Measurements from ENCODE around the gene CRLF3. TPM values are rescaled to one million over a fixed set of nuclear protein-coding genes. Genes with fewer than 3 reads are reported as not detected.
"Not testable (repeated sequence)": the region's sequence is repeated elsewhere in the genome, so short reads cannot be mapped to it uniquely, and the experiment has no call there.

The CRLF3 gene, protein sequence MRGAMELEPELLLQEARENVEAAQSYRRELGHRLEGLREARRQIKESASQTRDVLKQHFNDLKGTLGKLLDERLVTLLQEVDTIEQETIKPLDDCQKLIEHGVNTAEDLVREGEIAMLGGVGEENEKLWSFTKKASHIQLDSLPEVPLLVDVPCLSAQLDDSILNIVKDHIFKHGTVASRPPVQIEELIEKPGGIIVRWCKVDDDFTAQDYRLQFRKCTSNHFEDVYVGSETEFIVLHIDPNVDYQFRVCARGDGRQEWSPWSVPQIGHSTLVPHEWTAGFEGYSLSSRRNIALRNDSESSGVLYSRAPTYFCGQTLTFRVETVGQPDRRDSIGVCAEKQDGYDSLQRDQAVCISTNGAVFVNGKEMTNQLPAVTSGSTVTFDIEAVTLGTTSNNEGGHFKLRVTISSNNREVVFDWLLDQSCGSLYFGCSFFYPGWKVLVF
- polyA plus RNA-seq (2013, experiment 1 of 2; ENCODE audit: insufficient read length): 10.4 TPM
- polyA plus RNA-seq (2013, experiment 2 of 2; ENCODE audit: insufficient read length): 11.3 TPM

DNA sequence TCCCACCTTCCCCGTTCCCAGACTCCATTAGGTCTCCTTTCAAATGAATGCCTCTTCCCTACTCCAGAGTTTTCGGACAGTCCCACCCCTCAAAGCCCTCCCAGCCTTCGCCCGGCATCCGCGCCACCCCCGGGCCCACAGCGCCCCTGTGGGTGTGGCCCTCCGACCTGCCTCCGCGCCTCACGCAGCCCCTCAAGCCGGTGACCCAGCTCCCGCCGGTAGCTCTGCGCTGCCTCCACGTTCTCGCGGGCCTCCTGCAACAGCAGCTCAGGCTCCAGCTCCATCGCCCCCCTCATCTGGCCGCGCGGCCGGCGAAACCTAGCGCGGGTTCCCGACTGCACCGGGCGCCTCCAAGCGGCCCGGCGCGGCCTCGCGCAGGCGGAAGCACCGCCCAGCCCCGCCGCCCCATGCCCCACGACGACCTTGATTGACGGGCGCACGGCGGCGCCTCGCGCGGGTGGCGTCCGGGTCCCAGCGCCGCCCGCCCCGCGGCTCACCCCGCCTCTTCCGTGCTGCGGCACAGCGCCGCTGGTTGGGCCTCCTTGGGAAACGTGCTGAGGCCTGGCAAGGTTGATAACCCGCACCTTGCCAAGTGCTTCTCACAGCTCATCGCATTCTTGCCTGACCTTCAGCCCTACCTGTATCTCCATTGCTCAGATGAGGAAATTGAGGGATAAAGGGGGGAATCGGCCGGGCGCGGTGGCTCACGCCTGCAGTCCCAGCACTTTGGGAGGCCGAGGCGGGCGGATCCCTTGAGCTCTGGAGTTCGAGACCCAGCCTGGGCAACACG, at the start of gene CRLF3:
CRLF3 (minus strand) TSS at position 337 of the 790 bp plus-strand sequence; CDS start at position 296, 41 bp downstream.
- peak; percentile 93 for DNase-seq

DNA sequence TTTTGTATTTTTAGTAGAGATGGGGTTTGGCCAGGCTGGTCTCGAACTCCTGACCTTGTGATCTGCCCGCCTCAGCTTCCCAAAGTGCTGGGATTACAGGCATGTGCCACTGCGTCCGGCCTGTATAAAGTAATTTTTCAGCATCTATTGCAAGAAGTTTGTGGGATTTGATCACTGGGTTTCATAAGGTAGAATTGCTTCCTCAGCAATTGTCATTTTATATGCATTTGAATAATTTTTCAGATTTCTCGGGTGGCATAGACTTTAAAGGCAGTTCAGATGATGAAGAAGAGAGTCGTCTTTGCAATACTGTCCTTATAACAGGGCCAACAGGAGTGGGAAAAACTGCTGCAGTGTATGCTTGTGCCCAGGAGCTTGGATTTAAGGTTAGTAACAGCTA, 44.5 kb upstream of the CRLF3 start:
- no peak for DNase-seq

DNA sequence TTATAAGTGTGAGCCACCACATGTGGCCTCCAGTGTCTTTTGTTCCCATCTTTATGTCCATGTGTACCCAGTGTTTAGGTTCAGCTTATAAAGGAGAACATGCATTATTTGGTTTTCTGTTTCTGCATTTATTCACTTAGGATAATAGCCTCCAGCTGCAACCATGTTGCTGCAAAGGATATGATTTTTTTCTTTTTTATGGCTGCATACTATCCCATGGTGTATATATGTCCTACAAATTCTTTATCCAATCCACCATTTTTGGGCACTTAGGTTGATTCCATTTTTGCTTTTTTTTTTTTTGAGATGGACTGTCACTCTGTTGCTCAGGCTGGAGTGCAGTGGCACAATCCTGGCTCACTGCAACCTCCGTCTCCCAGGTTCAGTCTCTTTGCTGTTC, 40.1 kb upstream of the CRLF3 start:
- no peak for DNase-seq

DNA sequence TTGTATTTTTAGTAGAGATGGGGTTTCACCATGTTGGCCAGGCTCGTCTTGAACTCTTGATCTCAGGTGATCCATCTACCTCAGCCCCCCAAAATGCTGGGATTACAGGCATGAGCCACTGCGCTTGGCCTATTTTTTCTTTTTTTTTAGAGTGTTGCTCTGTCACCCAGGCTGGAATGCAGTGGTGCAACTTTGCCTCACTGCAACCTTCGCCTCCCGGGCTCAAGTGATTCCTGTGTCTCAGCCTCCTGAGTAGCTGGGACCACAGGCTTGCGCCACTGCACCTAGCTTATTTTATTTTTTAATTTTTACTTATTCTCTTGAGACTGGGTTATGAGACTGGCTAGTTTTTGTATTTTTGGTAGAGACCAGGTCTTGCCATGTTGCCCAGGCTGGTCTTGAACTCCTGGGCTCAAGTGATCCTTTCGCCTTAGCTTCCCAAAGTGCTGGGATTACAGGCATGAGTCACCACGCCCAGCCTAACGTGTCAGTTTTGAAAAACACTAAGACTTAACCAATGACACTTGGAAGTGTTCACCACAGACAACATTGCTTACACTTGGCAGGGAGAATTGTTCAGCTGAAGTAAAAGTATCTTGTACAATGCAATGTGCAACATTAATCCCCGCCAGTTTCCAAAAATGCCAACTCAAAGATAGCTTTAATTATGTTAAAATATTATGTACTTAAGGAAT, 34.2 kb upstream of the CRLF3 start:
- DNase-seq: peak; percentile 4

DNA sequence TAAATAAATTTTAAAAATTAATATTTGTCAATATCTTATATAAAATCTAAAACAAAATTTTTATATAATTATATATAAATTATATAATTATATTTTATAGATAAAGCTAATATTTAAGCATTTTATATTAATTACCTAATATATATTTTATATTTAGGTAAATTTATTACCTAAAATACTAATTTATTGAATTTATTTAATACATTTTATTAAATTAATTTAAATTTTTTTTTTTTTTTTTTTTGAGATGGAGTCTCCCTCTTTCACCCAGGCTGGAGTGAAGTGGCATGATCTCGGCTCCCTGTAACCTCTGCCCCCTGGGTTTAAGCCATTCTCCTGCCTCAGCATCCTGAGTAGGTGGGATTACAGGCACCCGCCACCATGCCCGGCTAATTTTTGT, 29.7 kb upstream of the CRLF3 start:
- no peak for DNase-seq

DNA sequence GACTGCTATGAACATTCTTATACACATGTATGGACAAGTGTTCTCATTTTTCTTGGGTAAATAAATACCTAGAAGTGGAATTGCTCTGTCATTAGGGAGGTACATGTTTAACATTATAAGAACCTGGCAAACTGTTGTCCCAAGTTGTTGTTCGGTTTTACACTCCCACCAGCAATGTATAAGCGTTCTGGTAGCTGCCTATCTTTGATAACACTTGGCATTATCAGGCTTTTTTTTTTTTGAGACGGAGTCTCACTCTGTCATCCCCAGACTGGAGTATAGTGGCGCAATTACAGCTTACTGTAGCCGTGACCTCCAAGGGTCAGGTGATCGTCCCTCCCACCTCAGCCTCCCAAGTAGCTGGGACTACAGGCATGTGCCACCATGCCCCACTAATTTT, 23.5 kb upstream of the CRLF3 start:
- no peak for DNase-seq

DNA sequence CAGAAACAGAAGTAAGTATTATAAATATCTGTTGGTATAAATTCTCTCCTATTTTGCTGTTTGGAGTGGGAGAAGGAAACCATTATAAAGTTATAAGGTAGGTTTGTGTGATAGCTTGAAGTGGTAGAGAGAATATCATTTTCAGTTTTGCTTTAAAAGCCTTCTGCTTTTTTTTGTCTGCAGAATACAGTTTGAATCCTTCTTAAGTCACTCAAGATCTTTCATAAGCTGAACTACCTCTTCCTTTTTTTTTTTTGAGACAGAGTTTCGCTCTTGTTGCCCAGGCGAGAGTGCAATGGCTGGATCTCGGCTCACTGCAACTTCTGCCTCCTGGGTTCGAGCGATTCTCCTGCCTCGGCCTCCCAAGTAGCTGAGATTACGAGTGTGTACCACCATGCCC, 16.3 kb upstream of the CRLF3 start:
- DNase-seq: no peak

DNA sequence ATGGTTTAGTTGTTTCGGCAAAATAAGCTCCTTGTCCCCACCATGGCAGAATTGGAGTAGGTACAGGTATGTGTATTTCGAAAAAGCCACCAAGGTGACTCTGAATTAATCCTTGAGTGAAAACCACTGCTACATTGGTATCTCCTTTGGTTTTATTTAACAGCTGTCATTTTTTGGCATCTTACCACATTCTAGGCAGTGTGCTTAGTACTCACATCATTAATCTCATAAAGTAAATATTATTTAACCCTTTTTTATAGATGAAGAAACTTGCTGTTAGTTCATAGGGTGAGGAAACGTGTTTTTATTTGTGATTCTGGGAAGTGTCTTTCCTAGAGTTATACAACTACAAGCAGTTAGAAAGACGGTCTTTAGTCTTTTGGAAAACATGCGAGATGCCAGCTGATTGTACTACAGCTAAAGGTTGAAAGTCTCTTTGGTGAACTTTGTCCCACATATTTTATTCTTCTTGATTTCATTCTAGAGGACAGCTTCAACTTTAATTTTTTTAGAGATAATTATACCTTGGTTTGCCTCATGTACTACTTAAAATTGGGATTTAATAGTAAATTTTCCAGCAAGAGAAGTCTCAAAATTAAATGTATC, 13.8 kb upstream of the CRLF3 start:
- DNase-seq: no peak

DNA sequence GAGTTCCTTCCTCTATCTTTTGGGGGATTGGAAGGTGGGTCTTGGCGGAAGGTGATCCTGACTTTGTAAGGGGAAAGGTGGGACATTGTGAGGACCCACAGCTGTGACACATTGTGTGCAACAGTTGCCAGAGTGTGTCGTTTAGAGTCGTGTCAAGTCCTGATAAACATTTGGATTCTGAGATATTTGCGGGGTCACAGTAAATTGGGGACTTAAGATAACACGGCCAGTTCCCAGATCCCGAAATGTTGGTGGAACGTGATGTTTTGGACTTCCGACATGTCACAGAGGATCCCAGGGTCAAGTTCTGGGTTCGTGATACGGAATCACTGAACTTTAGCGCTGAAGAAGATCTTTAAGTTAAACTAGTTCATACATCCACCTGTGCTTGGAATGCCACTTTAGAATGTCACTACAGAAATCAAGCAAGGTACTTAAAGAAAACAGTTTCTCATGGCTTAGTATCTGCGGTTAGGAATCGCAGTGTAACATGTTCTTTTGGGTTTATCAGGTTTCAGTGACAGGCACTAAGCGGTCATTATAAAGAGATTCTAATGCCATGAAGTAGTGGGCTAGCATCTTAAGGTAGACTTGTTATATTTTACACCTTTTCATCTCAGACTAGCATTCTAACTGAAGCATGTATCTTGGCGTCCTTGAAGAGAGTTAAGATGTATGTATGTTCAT, 8.1 kb upstream of the CRLF3 start:
- no peak for DNase-seq

DNA sequence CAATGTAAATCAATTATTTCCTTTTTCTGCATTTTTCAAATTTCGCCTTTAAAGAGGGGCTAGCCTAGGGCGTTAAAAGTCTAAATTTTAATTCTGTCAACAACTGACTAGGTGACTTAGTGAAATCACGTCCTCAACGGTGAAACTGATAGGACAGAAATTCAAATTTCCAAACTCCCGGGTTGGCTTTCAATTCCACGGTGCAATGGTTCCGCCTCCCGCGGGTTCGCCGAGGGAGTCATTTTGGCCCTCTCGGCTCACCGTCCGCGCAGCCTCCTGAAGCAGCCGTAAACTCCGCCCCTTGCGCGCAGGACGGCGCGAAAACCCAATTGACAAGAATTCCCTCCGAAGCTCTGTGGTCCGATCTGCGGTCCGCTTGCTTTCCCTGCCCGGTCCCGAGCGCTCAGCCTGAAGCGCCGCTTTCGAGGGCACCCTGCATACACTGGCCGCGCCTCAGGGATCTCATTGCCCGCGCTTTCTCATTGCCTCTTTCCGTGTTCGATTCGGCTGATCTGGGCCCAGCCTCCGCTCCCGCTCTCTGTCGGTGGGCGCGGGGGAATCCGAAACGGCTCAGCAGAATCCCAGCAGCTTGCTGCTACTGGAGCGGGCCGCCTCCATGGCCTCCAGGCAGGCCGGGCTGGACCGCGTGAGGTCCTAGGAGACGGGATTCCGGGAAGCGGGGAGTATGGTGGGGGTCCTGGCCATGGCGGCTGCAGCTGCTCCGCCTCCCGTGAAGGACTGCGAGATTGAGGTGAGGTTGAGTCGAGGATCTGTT, 7.4 kb upstream of the CRLF3 start, which contains the start of gene ATAD5:
ATAD5 (plus strand) TSS at position 304 of the 775 bp plus-strand sequence; CDS start at position 686, 382 bp downstream.
- peak; percentile 92 for DNase-seq

DNA sequence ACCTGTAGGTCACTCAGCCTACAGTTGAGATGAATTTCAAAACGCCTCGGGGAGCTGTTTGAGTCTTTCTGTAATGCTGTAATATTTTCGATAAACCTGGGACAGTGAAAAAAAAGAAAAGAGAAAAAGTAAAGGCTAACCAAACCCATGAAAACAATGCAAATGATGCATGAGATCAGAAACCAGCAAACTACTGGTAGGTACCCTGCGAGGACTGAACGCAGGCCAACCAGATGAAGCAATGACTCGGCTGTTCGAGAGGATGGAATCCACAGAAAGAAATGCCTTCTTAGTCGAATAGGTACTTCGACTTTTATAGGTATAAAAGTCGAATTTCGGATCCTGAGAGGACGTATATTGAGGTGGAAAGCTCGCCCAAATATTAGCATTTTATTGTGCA, 6.8 kb upstream of the CRLF3 start:
- no peak for DNase-seq

DNA sequence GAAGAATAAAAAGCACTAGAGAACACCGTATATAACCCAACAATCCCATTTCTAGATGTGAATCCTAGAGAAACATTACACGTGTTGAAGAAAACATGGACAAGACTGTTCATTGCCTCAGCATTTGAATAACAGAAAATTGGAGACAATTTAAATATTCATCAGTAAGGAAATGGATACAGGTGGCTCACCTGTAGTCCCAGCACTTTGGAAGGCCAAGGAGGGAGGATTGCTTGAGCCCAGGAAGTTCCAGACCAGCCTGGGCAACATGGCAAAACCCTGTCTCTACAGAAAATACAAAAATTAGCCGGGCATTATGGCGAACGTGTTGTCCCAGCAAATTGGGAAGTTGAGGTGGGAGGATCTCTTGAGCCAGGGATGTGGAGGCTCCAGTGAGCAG, 4.5 kb upstream of the CRLF3 start:
- no peak for DNase-seq

DNA sequence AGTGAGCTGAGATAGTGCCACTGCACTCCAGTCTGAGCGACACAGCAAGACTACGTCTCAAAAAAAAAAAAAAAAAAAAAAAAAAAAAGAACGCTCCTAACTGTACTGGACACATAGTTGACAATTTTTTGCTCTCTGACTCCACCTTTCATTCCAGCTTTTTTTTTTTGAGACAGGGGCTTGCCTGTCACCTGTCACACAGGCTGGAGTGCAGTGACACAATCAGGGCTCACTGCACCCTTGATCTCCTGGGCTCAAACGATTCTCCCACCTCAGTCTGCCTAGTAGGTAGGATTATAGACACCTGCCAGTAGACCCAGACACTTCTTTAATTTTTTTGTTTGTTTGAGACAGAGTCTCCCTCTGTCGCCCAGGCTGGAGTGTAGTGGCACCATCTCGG, 2.6 kb upstream of the CRLF3 start:
- DNase-seq: no peak

DNA sequence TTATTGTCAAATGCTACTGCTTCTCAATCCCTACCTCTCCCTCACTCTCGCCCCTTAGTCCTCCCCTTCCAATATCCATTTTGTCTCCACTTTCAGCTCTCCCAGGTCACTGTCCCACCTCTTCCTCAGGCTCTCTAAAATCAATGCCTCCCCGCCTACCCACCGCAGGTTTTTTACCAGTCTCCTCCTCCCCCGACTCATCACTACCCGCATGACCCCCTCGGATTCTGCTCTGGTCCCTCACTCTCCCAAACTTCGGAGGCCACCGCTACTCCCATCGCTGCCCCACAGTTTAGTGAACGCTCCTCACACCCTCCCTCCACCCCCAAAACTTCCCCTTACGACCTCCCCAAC, 513 bp downstream of the CRLF3 start:
- DNase-seq: no peak

DNA sequence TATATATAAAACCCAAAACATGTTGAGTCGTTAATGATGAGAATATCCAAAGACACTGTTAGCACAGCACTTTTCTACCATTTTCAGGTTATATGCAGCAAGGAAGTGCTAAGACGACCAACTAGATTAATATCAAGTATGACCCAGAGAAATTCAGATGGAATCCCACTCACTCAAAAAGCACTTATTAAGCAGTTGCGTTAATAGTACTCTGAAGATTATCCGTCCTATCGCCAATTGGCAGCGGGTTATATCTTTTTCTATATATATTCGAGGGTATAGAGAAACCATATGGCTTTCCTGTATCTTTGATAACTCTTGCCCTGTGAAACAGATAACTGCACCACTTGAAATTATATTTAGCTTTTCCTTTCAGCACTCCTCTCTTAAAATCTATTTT, 1.1 kb downstream of the CRLF3 start:
- DNase-seq: no peak

DNA sequence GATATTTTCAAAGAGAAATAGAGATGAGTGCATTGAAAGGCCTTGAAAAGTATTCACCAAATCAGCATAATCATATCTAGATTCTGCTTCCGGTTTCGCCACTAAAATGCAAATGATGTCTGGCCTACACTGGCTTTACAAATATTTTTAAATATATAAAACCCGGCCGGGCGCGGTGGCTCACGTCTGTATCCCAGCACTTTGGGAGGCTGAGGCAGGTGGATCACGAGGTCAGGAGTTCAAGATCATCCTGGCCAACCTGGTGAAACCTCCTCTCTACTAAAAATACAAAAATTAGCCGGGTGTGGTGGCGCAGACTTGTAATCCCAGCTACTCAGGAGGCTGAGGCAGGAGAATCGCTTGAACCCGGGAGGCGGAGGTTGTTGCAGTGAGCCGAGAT, 1.6 kb downstream of the CRLF3 start:
- DNase-seq: not testable (repeated sequence)

DNA sequence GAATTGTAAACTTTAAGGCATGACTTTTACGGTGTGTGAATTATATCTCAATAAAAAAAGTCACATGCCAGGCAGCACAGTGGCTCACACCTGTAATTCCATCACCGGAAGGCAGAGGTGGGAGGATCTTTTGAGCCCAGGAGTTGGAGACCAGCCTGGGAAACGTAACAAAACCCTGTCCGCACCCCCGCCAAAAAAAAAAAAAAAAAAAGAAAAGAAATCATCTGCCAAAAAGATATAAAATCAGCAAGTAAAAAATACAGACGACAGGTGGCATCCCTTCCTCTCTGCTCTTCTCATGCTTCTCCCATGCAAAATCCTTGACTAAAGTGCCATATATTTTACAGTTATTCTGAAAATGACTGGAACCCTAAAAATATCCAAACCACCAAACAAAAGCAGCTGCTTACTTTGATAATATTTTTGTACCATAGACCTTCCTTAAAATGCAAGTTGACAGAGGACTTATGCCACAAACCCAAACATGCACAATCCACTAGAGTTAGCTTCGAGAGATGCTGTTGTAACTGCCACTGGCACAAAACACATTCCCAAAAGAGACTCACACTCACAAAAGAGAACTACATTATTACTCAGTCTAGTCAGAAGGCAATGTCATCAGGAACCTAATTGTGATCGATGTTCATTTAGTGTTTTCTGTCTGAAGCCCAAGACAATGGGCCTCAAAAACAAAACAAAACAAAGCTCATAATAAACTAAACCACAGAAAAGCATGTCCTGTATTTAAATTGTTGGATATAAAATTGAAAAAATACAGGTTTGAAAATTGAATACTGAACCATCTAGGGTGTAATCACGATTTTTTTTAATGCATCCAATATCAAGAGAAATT, 2.4 kb downstream of the CRLF3 start:
- DNase-seq: no peak

DNA sequence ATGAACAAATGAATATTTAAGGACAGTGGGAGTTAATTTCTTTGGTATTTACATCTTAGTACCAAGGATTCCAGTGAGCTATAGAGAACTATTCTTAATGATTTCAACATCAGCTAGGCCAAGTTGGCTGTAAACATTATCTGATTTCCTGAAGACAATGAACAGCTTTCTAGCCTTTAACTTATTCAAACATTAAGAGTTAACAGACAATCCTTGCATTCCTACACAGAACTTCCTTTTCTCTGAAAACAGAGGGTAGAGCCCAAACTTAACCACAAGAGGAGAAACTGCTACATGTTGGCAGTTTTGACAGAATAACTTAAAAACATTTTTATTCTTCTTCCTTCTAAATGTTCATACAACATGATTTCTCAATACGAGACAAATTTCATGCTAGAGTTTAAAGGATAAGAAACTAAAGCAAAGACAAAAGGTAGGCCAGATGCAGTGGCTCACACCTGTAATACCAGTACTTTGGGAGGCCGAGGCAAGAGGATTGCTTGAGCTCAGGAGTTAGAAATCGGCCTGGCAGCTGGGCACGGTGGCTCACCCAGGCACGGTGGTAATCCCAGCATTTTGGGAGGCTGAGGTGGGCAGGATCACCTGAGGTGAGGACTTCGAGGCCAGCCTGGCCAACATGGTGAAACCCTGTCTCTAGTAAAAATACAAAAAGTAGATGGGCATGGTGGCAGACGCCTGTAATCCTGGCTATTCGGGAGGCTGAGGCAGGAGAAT, 4.4 kb downstream of the CRLF3 start:
- DNase-seq: no peak

DNA sequence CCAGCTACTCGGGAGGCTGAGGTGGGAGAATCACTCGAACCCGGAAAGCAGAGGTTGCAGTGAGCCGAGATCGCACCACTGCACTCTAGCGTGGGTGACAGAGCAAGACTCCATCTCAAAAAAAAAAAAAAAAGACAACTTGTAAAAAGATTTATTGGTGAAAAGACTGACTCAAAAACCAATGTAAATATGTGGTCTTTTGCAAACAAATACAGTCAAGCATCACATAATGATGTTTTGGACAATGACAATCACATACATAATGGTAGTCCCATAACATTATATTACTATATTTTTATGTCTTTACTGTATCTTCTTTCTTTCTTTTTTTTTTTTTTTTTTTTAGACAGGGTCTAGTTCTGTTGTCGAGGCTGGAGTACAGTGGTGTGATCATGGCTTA, 8.3 kb downstream of the CRLF3 start:
- DNase-seq: no peak

Data from fibroblast of skin of scalp (primary cell).